ENCODE results near the gene UBE2E2. TPM values are rescaled to one million over a fixed set of nuclear protein-coding genes. Genes with fewer than 3 reads are reported as not detected.
"Not testable (repeated sequence)": the region's sequence is repeated elsewhere in the genome, so short reads cannot be mapped to it uniquely, and the experiment has no call there.

UBE2E2 gene
- total RNA-seq: 45.1 TPM

GRCh38 chr3:23202921-23203707 lies at the start of gene UBE2E2:
TSS of gene UBE2E2 (plus strand) at chr3:23203327.
- peak; percentile 67 for DNase-seq (ENCODE audit: low spot score)

GRCh38 chr3:23153436-23153835 lies 49.7 kb upstream of the UBE2E2 start:
- no peak for DNase-seq (ENCODE audit: low spot score)

GRCh38 chr3:23157331-23157730 lies 45.8 kb upstream of the UBE2E2 start:
- DNase-seq (ENCODE audit: low spot score): no peak

GRCh38 chr3:23159929-23160328 lies 43.2 kb upstream of the UBE2E2 start:
- no peak for DNase-seq (ENCODE audit: low spot score)

- no peak for DNase-seq (ENCODE audit: low spot score)
These were observed 41.8 kb upstream of the UBE2E2 start for GRCh38 chr3:23161308-23161707.

GRCh38 chr3:23161896-23162570 lies 41.1 kb upstream of the UBE2E2 start:
- no peak for DNase-seq (ENCODE audit: low spot score)

- no peak for DNase-seq (ENCODE audit: low spot score)
These were observed 40.2 kb upstream of the UBE2E2 start for GRCh38 chr3:23162934-23163333.

GRCh38 chr3:23164746-23165145 lies 38.4 kb upstream of the UBE2E2 start:
- DNase-seq (ENCODE audit: low spot score): no peak

- DNase-seq (ENCODE audit: low spot score): no peak
These were observed 37.6 kb upstream of the UBE2E2 start for GRCh38 chr3:23165571-23165970.

- no peak for DNase-seq (ENCODE audit: low spot score)
These were observed 36.9 kb upstream of the UBE2E2 start for GRCh38 chr3:23166276-23166675.

GRCh38 chr3:23166845-23167244 lies 36.3 kb upstream of the UBE2E2 start:
- no peak for DNase-seq (ENCODE audit: low spot score)

GRCh38 chr3:23169551-23169950 lies 33.6 kb upstream of the UBE2E2 start:
- DNase-seq (ENCODE audit: low spot score): no peak

GRCh38 chr3:23170291-23170690 lies 32.8 kb upstream of the UBE2E2 start:
- no peak for DNase-seq (ENCODE audit: low spot score)

GRCh38 chr3:23172059-23172458 lies 31.1 kb upstream of the UBE2E2 start:
- DNase-seq (ENCODE audit: low spot score): no peak

GRCh38 chr3:23174426-23175039 lies 28.6 kb upstream of the UBE2E2 start:
- DNase-seq (ENCODE audit: low spot score): peak; percentile 30

- DNase-seq (ENCODE audit: low spot score): no peak
These were observed 27.6 kb upstream of the UBE2E2 start for GRCh38 chr3:23175341-23176083.

- DNase-seq (ENCODE audit: low spot score): not testable (repeated sequence)
These were observed 26.3 kb upstream of the UBE2E2 start for GRCh38 chr3:23176839-23177238.

- DNase-seq (ENCODE audit: low spot score): no peak
These were observed 20.1 kb upstream of the UBE2E2 start for GRCh38 chr3:23182996-23183513.

GRCh38 chr3:23183731-23184130 lies 19.4 kb upstream of the UBE2E2 start:
- DNase-seq (ENCODE audit: low spot score): peak; percentile 56

GRCh38 chr3:23185861-23186260 lies 17.3 kb upstream of the UBE2E2 start:
- no peak for DNase-seq (ENCODE audit: low spot score)

GRCh38 chr3:23189187-23189586 lies 13.9 kb upstream of the UBE2E2 start:
- no peak for DNase-seq (ENCODE audit: low spot score)

GRCh38 chr3:23192816-23193215 lies 10.3 kb upstream of the UBE2E2 start:
- DNase-seq (ENCODE audit: low spot score): no peak
